ACC112 (cell line): ENCODE data around the gene LZTR1.
"Not testable (repeated sequence)": the region's sequence is repeated elsewhere in the genome, so short reads cannot be mapped to it uniquely, and the experiment has no call there.

Experiments used
- H2AFZ ChIP-seq: fragments of 200-600 bp; sonication (generic); one replicate; pipeline ENCODE4 v1.6.0; 2017; ENCODE audit warnings: antibody characterized with exemption, low read length; ENCODE audit not compliant: unreplicated experiment
- H3K27ac ChIP-seq: fragments of 200-600 bp; sonication (generic); 2 replicates; pipeline ENCODE4 v1.5.1; 2014; ENCODE audit warnings: low read depth, mild to moderate bottlenecking, antibody characterized with exemption, low read length, moderate library complexity
- H3K27me3 ChIP-seq: fragments of 200-600 bp; sonication (generic); 2 replicates; pipeline ENCODE4 v1.6.1; 2014; ENCODE audit warnings: mild to moderate bottlenecking, antibody characterized with exemption, low read length, moderate library complexity, mixed read lengths; ENCODE audit not compliant: insufficient read depth
- H3K36me3 ChIP-seq: fragments of 200-600 bp; sonication (generic); 2 replicates; pipeline ENCODE4 v1.6.1; 2016; ENCODE audit warnings: mild to moderate bottlenecking, antibody characterized with exemption, low read length, moderate library complexity, mixed read lengths; ENCODE audit not compliant: insufficient read depth
- H3K4me1 ChIP-seq: fragments of 200-600 bp; sonication (generic); one replicate; pipeline ENCODE4 v1.6.1; 2016; ENCODE audit warnings: low read length, mixed read lengths; ENCODE audit not compliant: insufficient read depth, unreplicated experiment, control insufficient read depth
- H3K4me3 ChIP-seq: fragments of 200-600 bp; sonication (generic); 2 replicates; pipeline ENCODE4 v1.5.1; 2014; ENCODE audit warnings: mild to moderate bottlenecking, low read depth, low read length
- H3K79me2 ChIP-seq: fragments of 200-600 bp; sonication (generic); one replicate; pipeline ENCODE4 v1.6.0; 2016; ENCODE audit warnings: low read length; ENCODE audit not compliant: control insufficient read depth, unreplicated experiment, insufficient read depth

LZTR1 gene

GRCh38 chr22:21000207-21000986 is 18.3 kb downstream of the LZTR1 start:
- Histone ChIP-seq H3K27ac (no peak overlapping the region), H3K4me1 (peaks cover 21% of the 10 kb centered on the region), H3K4me3 (peak overlapping the region; percentile 94), H2AFZ (no peak overlapping the region), H3K27me3 (no peaks in the 10 kb centered on the region), H3K36me3 (no peaks in the 10 kb centered on the region), H3K79me2 (peaks cover 27% of the 10 kb centered on the region)

- Histone ChIP-seq H3K27ac (peak overlapping the region; percentile 96), H3K36me3 (no peaks in the 10 kb centered on the region)
These were observed 19.0 kb downstream of the LZTR1 start for GRCh38 chr22:21000987-21001600.

DNA sequence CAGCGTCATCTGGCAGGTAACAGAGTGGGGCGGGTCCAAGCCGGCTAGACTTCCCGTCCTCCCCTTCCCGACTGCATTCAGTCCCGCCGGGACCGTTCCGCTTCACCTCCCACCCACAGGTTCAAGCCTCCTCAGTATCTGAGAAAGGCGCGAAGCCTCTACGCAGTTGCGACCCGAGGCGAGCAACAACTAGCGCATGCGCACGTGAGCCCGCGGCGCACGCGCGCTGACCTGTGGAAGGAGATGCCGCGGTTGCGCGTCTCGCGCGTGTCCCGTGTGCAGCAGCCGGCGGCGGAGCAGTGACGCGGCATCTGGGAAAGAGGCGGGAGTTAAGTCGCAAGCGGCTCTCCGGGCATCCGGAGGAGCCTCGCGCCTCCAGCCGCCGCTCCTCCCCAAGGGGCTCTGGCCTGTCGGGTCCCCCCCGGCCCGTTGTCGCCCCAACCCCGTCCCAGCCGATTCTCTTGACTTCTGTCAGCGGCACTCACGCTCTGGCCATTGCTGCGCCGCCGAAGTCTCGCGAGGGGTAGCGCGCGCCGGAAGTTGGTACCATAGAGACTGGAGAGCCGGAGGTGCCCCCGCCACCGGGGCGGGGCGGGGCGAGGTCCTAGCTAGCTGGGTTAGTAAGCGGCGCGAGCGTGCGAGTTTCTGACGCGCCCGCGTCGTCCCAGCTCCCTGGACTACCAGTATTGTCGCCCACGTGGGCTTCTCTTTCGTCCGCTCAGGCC is 19.7 kb downstream of the LZTR1 start, which contains the start of gene THAP7:
TSS of gene THAP7 (minus strand) at position 518 of the 725 bp plus-strand sequence. CDS start at position 311, 207 bp downstream.
- Histone ChIP-seq H3K4me3 (peak within 1 kb of the TSS; percentile 94), H3K27me3 (no peaks in the 10 kb centered on the region), H2AFZ (peak within 1 kb of the TSS; percentile 87), H3K79me2 (peaks cover 27% of the 10 kb centered on the region), H3K4me1 (peaks cover 21% of the 10 kb centered on the region), H3K27ac (peak within 1 kb of the TSS; percentile 96), H3K36me3 (no peaks in the 10 kb centered on the region)

More at GRCh38 chr22:21000987-21001600, 19.0 kb downstream of the LZTR1 start:
- Histone ChIP-seq H3K4me1 (peaks cover 21% of the 10 kb centered on the region), H3K79me2 (peaks cover 27% of the 10 kb centered on the region), H3K27me3 (no peaks in the 10 kb centered on the region), H3K4me3 (peak overlapping the region; percentile 94), H2AFZ (peak overlapping the region; percentile 87)

DNA sequence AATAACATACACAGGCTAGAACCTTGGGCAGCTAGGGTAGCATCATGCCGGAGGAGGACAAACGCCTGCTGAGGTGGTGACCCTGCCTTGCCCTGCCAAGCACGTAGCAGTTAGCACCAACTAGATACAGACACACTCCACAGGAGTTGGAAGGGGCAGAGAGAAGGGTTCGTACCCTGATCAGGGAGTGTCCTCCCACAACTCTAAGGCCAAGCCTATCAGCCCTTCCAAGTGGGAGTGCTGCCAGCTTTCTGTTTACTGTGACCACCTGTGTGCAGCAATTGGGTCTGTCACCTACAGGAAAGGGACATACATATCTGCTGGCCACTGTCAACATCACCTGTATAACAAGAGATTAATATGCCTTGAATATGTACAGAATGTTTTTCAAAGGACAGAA is 21.7 kb downstream of the LZTR1 start:
- peaks cover 27% of the 10 kb centered on the region for H3K79me2 ChIP-seq
- no peaks in the 10 kb centered on the region for H3K36me3 ChIP-seq
- no peak overlapping the region for H2AFZ ChIP-seq
- H3K4me3 ChIP-seq, result peak overlapping the region; percentile 94
- no peaks in the 10 kb centered on the region for H3K27me3 ChIP-seq
- no peak overlapping the region for H3K27ac ChIP-seq
- peaks cover 21% of the 10 kb centered on the region for H3K4me1 ChIP-seq

DNA sequence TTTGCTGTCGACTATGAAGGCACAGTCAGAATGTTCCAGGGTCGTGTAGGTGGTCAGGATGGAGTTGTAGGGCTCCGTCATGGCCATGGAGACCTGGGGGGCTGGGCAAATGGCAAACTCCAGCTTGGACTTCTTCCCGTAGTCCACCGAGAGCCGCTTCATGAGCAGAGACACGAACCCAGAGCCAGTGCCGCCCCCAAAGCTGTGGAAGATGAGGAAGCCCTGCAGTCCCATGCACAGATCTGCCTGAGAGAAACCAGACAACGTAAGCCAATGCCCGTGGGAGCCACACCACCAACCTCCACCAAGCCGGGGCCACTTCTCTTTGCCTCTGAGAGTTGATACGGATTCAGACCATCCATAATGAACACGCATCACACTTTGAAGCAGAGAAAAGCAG is 27.1 kb downstream of the LZTR1 start:
- H3K27me3 ChIP-seq, H2AFZ ChIP-seq, H3K79me2 ChIP-seq, H3K4me1 ChIP-seq, H3K27ac ChIP-seq, H3K36me3 ChIP-seq, H3K4me3 ChIP-seq: not testable (repeated sequence)

GRCh38 chr22:21009638-21010425 is 27.7 kb downstream of the LZTR1 start:
- H3K27me3 ChIP-seq, result no peaks in the 10 kb centered on the region
- no peak overlapping the region for H3K4me3 ChIP-seq
- no peaks in the 10 kb centered on the region for H3K36me3 ChIP-seq
- H3K27ac ChIP-seq, result no peak overlapping the region
- no peak overlapping the region for H2AFZ ChIP-seq
- no peaks in the 10 kb centered on the region for H3K79me2 ChIP-seq
- H3K4me1 ChIP-seq, result peaks cover 10% of the 10 kb centered on the region

GRCh38 chr22:21010426-21011113 is 28.5 kb downstream of the LZTR1 start:
- no peaks in the 10 kb centered on the region for H3K27me3 ChIP-seq
- no peaks in the 10 kb centered on the region for H3K36me3 ChIP-seq
- H3K79me2 ChIP-seq, result no peaks in the 10 kb centered on the region
- no peak overlapping the region for H3K27ac ChIP-seq
- H3K4me3 ChIP-seq, result no peak overlapping the region
- H3K4me1 ChIP-seq, result peaks cover 16% of the 10 kb centered on the region
- H2AFZ ChIP-seq, result no peak overlapping the region

GRCh38 chr22:21012446-21013407 is 30.6 kb downstream of the LZTR1 start:
- Histone ChIP-seq H2AFZ (no peak overlapping the region), H3K79me2 (no peaks in the 10 kb centered on the region), H3K4me3 (no peak overlapping the region), H3K27ac (no peak overlapping the region), H3K27me3 (no peaks in the 10 kb centered on the region), H3K4me1 (peaks cover 16% of the 10 kb centered on the region), H3K36me3 (no peaks in the 10 kb centered on the region)

- Histone ChIP-seq H3K79me2 (no peaks in the 10 kb centered on the region), H3K27me3 (no peaks in the 10 kb centered on the region), H2AFZ (no peak overlapping the region), H3K4me1 (peaks cover 16% of the 10 kb centered on the region), H3K36me3 (no peaks in the 10 kb centered on the region), H3K4me3 (peak overlapping the region; percentile 76), H3K27ac (no peak overlapping the region)
These were observed 31.6 kb downstream of the LZTR1 start for GRCh38 chr22:21013657-21014201.
